PC-3 (cell line): Measurements from ENCODE around the gene SPATA18.

ENCODE experiments used
- EZH2phosphoT487 ChIP-seq: fragments of 300-600 bp; sonication (generic); IDR thresholded peaks from 2 replicates; pipeline ENCODE4 v1.6.1; 2018; ENCODE audit warnings: mild to moderate bottlenecking, antibody characterized with exemption, low read length, borderline replicate concordance
- TF ChIP-seq, protein P1 (sequence below): fragments of 300-600 bp; sonication (generic); conservative IDR thresholded peaks from 2 replicates; pipeline ENCODE4 v1.5.1; 2017; ENCODE audit warnings: antibody characterized with exemption, low read depth, mild to moderate bottlenecking, low read length

DNA sequence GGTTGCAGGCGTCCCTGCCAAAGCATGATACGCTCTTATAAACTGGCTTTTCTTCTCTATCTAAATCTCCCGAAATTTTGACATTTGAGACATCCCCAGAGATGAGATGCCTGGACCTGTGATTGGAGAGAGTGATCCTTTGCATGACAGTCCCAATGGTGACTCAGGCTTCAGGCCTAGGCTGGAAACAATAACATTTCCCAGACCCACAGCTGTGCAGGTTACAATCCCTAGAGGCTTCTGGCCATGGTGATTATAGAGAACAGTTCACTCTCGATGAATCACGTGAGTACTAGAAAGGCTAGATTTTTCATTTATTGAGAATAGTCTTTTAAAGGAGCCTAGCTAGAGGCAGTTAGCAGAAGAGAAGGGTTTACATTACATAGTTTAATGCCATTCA, 75.9 kb downstream of the SPATA18 start:
- TF ChIP-seq, protein P1, sequence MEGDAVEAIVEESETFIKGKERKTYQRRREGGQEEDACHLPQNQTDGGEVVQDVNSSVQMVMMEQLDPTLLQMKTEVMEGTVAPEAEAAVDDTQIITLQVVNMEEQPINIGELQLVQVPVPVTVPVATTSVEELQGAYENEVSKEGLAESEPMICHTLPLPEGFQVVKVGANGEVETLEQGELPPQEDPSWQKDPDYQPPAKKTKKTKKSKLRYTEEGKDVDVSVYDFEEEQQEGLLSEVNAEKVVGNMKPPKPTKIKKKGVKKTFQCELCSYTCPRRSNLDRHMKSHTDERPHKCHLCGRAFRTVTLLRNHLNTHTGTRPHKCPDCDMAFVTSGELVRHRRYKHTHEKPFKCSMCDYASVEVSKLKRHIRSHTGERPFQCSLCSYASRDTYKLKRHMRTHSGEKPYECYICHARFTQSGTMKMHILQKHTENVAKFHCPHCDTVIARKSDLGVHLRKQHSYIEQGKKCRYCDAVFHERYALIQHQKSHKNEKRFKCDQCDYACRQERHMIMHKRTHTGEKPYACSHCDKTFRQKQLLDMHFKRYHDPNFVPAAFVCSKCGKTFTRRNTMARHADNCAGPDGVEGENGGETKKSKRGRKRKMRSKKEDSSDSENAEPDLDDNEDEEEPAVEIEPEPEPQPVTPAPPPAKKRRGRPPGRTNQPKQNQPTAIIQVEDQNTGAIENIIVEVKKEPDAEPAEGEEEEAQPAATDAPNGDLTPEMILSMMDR = no peak
- no peak for TF ChIP-seq EZH2phosphoT487
